ENCODE data around the gene WNT11.

DNA sequence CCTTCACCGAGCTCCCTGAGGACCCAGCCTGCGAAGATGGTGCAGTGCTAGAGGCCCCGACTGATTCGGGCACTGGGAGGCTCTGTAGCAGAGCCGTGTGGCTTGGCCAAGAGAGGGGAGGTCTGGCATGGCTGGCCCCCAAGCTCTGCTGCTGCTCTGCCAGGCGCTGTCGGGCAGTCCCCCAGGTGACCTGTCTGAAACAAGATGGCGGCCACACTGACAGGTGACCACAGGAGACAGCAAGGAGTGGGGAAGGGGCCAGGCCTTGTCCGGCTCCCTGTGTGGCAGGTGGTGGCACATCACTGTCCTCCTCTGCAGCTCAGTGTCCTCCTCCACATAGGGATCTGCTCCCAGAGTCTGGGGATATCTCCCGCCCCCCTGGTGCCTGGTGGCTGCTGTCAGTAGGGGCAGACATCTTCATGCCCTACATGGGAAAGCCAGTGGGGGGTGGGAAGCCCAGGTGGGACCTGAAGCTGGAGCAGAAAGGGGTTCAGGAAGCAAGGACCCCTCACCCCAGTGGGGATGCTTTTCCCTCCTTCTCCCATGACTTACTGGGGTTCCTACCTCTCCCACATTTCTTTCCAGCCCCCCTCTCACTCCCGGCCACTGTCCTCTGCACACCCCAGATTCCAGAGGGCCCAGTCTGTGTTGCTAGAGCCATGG, 40.1 kb upstream of the WNT11 start:
- no peak for TF ChIP-seq POLR2AphosphoS5 (IDR thresholded peaks at IDR 0.05; ENCODE audit: insufficient read depth in 1 of 2, low read depth in 1 of 2)
- TF ChIP-seq, protein P1, sequence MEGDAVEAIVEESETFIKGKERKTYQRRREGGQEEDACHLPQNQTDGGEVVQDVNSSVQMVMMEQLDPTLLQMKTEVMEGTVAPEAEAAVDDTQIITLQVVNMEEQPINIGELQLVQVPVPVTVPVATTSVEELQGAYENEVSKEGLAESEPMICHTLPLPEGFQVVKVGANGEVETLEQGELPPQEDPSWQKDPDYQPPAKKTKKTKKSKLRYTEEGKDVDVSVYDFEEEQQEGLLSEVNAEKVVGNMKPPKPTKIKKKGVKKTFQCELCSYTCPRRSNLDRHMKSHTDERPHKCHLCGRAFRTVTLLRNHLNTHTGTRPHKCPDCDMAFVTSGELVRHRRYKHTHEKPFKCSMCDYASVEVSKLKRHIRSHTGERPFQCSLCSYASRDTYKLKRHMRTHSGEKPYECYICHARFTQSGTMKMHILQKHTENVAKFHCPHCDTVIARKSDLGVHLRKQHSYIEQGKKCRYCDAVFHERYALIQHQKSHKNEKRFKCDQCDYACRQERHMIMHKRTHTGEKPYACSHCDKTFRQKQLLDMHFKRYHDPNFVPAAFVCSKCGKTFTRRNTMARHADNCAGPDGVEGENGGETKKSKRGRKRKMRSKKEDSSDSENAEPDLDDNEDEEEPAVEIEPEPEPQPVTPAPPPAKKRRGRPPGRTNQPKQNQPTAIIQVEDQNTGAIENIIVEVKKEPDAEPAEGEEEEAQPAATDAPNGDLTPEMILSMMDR (IDR thresholded peaks at IDR 0.05), result no peak
